DMS79 (cell line): ENCODE data around the gene PPCDC.

Experiments
- DNase-seq: peaks from one replicate; lab custom pipeline; 2025; lab: John Stamatoyannopoulos, UW

PPCDC gene

DNA sequence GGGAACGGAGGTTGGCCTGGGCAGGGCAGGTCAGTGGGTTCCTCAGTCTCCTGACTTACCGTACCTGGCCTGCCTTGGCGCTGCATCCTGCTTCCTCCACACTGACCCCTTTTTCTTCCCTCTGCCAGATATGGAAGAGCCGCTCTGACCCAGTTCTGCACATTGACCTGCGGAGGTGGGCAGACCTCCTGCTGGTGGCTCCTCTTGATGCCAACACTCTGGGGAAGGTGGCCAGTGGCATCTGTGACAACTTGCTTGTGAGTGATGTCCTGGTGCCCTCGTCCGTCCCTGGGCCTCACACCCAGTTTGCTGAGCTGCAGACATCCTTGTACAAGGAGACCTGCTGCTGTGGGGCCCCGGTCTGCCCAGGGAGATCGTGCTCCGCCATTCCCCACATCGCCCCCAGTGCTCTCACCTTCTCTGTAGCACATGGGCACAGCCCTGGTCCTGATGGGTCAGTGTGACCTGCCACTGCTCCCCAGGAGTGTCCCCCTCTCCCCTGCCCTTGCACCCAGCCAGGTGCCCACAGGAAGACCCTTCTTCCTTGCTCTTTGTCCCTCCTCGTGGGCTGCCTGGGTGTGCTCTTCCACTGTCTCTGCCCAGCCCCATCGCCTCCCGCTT, 21.0 kb downstream of the PPCDC start:
- DNase-seq: no peak

DNA sequence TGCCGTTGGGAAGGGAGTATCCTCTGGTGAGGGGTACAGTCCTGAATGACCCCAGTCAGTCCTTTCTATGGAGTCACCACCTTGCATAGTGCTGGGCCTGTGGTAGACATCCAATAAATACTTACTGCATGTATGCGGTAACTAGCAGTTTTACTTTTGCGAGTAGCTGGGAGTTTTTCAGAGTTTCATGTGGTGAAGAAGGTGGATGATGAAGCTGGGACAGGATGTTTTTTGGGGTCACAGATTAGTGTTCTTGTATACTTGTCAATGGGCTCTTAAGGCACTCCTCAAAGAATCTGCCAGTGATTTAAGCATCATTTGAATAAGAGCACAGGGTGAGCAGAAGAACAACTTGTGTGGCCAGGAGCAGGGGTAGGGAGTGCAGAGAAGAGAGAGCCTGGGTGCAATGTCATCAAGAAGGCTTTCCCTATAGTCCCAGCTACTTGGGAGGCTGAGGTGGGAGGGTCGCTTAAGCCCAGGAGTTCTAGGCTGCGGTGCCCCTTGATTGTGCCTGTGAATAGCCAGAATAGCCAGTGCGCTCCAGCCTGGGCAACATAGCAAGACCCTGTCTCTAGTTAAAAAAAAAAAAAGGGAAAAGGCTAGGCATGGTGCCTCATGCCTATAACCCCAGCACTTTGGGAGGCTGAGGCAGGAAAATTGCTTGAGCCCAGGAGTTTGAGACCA, 22.1 kb downstream of the PPCDC start:
- no peak for DNase-seq

DNA sequence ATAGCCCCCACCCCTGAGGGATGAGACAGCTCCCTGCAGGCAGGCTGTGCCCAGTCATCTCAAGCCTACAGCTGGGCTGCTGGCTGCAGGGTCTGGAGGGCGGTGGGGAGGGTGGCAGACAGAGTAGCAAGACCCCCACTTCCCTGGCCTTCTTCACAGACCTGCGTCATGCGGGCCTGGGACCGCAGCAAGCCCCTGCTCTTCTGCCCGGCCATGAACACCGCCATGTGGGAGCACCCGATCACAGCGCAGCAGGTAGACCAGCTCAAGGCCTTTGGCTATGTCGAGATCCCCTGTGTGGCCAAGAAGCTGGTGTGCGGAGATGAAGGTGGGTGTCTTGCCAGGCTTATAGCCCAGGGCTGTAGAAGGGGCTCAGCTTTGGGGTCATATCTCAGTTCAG, 25.0 kb downstream of the PPCDC start:
- DNase-seq: no peak

DNA sequence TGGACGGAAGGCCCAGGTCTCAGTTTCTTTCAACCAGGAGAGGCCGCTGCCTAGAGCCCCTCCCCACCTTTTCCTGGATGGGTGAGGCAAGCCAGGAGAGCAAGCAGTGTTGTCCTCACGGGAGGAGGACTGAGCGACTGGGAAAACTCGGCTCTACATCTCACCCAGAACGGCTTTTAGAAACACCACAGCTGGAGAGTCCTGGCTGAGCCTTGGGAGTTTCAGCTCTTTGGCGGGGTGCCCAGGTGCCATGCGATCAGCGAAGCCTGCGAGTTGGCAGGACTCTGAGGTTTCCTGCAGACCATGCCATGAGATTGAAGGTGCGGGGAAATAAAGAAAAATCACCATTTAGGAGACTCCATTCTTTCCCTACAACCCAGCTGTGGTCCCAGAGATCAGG, 26.0 kb downstream of the PPCDC start:
- peak; percentile 56 for DNase-seq

DNA sequence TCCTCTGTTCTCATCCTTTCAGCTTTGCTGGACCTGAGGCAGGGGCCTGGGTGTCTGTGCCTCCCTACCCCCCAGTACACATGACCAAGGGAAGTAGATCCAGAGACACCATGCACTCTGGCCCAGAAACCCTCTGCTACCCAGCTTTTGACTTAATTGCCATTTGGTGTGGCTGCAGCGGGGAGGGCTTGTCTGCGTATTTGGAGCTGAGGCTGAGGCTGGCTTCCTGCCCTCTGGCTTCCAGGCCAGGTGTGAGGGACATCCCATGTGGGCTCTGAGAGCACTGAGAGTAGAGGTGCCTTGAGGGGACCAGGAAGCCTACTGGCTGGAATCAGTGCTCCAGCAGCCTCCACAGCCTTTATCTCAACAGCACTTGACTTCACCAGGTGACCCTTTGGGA, 26.9 kb downstream of the PPCDC start:
- DNase-seq: no peak

DNA sequence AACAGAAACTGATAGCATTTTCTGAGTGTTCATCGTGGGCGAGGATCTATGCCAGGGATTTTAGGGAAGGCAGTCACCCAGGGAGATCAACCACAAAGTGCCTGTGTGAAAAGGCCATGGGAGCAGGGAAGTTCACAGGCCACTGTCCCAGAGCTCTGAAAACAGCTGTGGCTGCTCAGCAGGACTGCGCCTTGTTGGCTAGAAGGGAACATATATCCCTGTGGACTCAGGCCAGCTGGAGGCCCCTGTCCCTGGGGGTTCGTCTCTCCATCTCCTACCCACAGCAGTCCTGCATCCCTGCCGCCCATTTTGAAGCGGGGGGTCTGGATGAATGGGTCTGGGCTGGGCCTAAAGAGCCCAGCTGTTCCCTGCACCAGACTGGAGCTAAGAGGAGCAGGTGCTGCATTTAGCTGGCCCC, 27.8 kb downstream of the PPCDC start:
- DNase-seq: no peak

DNA sequence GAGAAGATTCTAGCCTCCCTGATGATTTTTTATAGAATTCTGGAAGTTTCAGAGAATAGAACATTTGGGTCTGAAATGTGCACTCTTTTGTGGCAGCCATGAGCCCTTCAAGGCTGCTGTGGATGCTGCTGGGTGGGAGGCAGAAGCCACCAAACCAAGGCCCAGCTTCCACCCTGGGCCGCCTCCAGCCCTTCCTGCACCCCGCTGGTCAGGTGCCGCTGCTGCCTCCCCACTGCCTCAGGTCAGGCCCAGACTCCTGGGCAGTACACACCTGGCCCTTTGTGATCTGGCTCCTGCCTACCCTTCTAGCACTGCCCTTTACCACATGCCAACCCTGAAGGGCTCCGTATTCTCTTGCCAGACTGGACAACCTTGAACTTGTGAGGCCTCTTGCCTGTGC, 28.3 kb downstream of the PPCDC start:
- DNase-seq: no peak

DNA sequence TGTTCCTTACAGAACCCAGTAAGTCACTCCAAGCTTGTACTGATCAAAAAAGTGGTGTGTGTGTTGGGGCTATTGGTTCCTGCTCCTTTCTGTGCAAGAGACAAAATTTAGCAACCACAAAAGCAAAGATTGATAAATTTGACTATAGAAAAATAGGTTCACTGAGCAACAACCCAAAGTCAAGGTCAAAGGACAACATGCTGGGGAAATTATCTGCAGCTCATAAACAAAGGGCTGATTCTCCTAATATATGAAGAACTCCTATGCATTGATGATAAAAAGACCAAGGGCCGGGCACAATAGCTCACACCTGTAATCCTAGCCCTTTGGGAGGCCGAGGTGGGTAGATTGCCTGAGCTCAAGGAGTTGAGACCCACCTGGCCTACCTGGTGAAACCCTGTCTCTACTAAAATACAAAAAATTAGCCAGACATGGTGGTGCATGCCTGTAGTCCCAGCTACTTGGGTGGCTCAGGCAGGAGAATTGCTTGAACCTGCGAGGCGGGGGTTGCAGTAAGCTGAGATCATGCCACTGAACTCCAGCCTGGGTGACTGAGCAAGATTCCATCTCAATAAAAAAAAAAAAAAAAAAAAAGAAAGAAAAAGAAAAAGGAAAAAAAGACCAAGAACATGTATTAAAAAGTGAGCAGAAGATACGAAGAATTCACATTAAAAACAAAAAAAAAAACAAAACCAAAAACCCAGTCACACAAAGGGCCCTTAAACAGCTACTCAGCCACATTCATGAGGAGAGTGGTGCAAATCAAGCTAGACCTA, 29.8 kb downstream of the PPCDC start:
- DNase-seq: no peak

DNA sequence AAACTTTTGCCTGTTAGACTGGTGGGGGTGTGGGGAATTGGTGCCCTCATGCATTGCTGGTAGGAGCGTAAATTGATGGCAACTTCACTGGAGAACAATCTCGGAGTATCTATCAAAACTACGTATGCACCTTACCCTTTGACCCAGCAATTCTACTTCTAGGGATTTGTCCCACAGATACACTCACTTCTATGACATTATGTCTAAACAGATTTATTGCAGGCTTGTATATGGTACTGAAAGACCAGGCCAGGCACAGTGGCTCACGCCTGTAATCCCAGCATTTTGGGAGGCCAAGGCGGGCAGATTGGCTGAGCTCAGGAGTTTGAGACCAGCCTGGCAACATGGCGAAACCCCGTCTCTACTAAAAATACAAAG, 30.3 kb downstream of the PPCDC start:
- DNase-seq: no peak

DNA sequence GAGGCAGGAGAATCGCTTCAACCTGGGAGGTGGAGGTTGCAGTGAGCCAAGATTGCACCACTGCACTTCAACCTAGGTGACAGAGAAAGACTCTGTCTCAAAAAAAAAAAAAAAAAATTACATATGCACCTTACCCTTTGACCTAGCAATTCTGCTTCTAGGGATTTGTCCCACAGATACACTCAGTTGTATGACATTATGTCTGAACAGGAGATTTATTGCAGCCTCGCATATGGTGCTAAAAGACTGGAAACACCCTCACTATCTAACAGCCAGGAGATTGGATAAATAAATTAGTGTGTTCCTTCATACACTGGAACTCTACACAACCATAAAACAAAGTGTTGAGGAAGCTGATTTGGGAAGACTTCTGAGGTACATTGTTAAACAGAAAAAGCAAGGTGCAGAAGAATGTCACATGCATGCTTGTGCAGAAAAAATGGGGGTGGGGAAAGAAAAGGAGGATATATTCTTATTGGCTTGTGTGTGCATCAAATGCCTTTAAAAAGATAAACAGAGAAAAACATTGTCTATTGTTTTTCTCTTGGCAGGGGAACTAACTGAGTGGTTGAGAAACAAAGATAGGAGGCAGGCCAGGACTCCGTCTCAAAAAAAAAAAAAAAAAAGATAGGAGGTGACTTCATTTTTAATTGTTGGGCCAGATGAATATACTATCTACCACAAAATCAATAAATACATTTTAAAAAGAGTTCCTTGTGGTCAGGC, 30.9 kb downstream of the PPCDC start:
- no peak for DNase-seq

DNA sequence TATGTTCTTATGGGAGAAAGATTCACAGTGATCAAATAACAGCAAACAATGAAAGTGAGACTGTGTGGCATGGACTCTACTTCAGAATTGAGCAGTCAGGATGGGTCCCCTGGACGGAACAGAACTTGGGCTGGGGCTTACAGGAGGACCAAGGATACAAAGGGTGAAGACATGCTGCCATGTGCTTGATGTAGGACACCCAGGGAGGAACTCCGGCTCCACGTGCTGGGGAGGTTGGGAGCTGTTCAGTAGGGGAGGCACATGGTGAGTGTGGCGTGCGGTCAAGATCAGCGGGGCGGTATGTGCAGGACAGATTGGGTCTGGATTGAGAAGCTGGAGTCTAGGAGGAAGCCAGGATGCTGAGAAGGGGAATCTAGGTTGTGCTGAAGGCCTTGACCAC, 32.6 kb downstream of the PPCDC start:
- no peak for DNase-seq

DNA sequence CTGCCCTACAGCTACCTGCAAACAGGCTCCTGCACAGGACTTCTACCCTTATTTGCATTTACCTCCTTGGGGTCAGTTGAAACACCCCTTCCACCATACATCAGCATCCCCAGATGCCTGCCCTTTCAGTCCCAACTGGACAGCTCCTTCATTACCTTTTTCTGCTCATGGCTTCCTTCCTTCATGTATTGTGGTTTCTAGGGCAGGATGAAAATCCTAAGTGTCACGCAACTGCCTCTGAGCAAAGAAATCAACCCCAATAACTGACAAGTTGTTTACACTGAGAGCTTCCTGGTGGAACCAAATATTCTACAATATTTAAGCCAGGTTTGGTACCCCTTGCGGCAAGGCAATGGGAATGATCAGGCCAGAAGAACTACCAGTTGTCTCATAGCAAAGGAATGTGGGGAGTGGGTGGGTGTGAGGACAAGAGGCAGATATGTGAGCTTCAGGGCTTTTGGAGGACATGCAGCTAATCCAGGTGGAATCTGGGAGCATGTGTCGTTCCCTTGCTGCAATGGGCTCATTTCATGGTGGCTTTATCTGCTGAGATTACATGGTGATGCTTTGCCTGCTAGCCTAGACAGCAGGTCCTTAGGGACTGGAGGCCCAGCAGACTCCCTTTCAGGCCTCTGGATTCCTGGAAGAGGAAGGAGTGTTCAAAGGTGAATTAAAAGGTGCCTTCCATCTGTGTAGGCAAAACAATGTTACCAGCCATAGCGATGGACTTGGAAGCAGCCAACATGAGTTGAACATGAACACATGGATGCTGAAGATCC, 34.9 kb downstream of the PPCDC start:
- DNase-seq: no peak

DNA sequence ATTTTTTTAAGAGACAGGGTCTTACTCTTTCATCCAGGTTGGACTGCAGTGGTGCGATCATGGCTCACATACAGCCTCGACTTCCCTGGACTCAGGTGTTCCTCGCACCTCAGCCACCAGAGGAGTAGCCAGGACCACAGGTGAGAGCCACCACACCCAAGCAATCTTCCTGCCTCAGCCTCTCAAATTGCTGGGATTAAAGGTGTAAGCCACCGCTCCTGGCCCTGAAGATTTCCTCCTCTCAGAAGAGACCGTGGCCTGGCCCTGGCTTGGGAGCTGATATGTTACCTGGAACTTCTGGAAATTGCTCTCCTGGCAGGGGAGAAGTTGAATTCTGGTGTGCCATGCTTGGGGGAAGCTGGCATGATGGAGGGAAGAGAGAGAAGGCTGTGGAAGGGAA, 36.2 kb downstream of the PPCDC start:
- no peak for DNase-seq

DNA sequence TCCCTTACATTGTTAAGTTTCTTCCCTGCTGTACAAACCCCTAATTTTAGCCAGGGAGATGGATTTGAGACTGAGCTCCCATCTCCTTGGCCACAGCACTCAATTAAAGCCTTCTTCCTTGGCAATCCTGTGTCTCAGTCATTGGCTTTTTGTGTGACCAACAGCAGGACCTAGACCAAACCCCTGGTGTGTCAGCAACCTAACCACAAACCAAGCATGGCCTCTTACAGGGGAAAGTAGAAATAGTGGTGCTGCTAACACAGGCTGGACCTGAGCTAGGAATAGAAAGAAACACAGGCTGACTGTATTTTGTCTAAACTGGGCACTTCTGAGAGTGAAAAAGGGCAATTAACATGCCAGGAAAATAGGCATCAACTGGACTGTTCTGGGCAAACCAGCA, 37.9 kb downstream of the PPCDC start:
- no peak for DNase-seq

DNA sequence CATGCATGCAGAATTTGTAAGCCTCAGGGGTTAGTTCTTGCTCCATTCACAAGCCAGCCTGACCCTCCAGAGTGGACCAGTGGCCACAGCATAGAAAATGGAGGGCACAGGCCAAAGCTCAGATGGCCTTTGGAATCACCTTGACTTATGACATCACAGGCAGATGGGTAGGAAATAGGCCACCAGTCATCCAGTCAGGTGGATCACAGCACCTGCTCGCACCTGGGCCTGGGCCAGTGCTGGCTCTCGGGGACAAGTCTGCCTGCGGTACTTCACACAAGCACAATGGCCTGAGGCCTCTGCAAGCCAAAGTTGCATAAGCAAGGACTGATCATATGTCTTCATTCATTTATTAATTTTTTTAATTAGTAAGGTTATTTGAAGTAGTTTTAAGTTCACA, 39.3 kb downstream of the PPCDC start:
- no peak for DNase-seq

DNA sequence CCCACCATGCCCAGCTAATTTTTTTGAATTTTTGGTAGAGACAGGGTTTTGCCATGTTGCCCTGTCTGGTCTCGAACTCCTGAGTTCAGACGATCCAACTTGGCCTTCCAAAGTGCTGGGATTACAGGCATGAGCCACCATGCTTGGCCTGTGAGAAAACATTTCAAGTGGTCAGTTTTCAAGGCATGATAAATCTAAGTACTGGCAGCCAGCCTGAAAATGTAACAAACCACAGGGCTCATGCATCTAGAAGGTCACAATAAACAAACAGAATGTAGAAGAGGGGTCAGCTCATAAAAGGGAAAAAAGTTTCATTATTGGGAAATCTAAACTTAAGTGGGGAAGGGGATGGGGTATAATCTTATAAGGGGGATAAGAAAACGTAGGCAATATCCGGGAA, 39.9 kb downstream of the PPCDC start:
- no peak for DNase-seq

DNA sequence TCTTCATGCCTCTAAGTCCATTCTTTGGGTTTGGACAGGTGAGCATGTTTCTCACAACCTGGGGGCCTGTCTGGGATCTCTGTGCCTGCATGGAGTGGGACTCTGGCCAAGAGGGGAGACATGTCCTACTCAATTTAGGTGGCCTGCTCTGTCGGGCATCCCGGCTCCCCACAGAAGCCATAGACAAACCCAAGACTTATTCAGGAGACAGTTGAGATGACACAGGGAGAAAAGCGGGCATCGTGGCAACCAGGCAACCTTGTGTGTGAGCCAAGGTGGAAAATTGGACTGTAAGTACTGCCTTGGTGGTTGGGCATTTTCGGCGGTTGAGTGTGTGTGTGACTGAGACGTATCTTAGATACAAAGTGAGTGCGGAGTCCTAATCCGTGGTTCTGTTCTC, 40.5 kb downstream of the PPCDC start:
- no peak for DNase-seq

DNA sequence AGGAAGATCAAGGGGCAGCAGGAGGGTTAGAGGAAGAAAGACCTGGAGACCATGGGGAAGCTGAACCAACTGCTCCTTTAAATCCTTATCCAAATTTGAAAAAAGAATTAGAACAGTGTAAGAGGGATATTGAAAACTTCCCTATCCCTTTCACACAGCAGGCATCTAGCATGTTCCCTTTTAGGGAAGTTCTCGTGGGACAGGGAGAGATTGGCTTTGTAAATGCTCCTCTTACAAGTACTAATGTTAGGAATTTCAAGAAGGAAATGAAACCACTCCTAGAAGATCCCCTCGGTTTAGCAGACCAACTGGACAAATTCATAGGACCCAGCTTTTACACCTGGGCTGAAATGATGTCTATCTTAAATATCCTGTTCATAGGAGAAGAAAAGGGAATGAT, 41.5 kb downstream of the PPCDC start:
- no peak for DNase-seq

DNA sequence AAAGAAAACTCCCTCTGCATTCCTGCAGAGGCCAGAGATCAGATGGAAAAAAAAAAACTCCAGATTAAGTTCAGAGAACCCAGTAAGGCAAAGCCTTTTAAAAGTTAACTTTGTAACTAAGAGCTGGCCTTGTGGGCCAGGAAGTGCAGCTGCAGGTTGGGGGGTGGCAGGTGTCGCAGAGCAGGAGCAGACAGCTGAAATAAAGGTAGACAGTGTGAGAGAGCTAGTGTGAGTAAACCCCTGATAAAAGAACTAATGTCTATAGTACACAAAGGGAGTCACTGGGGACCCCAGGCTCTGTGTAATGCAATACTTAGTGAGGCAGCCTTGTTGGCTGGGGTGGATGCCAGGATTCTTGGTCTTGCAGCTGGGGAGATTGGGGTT, 42.1 kb downstream of the PPCDC start:
- no peak for DNase-seq

DNA sequence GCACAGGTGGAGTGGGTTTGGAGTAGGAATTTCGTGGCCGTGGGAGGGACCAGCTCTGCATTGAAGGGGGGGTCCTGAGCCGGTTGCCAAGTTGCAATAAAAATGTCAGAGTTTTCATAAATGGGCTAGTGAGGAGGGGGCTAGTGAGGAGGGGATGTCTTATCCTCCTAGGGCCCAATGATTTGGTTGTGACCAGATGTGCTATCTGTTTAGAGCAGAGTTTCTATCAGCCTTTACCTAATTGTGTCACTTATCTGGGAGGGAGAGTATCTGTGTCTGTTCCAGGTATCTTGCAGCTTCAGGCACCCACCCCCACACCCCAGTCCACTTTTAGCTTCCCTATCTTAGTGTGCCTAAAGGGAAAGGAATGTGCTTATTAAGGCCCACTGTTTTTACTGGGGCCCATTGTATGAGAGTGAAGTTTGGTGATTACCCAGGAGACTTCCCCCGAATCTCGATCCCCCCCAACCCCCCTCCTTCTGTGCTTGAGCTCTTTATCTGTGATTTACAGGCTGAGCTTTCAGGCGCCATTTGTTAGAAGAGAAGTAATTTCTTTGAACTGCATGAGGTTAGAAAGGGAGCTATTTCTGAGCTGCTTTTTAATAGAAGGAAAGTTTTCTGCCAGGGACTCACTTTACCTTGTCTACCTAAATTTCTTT, 42.6 kb downstream of the PPCDC start:
- no peak for DNase-seq

DNA sequence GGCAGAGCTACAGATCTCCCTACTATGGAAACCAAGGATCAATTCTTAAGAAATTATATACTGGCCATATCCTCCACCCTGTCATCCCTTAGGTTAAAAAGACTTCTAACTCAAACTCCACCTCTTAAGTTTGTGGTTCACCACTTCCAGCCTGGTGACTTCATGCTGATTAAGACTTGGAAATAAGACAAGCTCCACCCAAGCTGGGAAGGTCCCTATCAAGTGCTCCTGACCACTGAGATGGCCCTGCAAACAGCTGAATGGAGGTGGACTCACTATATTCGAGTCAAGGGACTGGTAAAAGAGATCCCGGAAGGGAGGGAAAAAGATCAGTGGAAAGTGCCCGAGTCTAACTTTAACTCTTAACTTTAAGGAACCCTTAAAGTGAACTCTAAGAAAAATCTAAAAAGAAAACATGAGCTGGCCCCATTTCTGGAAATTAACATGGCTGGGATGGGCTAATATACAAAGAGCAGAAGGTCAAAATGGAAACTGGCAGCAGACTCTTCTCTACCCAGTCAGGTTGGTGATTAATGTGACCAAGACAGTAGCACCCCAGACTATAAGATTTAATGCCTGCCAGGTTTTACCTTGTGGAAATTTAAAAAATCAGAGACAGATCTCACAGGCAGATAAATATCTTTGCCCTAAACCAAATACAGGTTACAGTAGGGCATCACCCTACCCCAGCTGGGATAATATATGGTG, 43.9 kb downstream of the PPCDC start:
- no peak for DNase-seq
